ENCODE results near the gene CCPG1. TPM values are rescaled to one million over a fixed set of nuclear protein-coding genes. Genes with fewer than 3 reads are reported as not detected.
A peak's percentile ranks its signal among the peaks of the same experiment; 100 is the strongest.

The CCPG1 gene
- total and polyA plus RNA-seq, 8 donors, result 16.2 to 88.5 (median 68.0) TPM

DNA sequence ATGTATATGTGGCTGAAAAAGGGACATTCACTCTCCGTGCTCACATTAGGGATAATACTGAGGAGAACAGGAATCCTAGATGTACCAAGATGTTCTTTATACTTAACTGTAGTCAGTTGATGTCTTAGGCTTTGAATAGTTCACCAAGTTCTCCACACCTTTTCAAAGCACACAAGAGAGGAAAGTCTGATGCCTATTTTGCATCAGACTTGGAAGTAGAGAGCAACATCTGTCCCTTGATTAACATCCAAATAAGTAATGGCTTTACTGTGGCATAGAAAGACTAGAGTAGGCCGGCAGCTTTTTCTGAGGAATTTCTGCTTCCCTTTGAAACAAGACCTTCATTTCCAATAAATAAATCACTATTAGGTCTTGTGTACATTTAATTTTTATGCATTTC, 55.1 kb downstream of the CCPG1 start:
- Histone ChIP-seq H3K27ac (no peak overlapping the region), H3K4me1 (no peaks in the 10 kb centered on the region), H3K27me3 (no peaks in the 10 kb centered on the region), H3K36me3 (no peaks in the 10 kb centered on the region), H3K4me3 (no peak overlapping the region), H3K9me3 (no peaks in the 10 kb centered on the region)
- WGBS, 2 donors, result 96 to 98% methylated on average over 2 of the region's 2 CpGs
- DNase-seq, result no peak
- TF ChIP-seq, protein P1, sequence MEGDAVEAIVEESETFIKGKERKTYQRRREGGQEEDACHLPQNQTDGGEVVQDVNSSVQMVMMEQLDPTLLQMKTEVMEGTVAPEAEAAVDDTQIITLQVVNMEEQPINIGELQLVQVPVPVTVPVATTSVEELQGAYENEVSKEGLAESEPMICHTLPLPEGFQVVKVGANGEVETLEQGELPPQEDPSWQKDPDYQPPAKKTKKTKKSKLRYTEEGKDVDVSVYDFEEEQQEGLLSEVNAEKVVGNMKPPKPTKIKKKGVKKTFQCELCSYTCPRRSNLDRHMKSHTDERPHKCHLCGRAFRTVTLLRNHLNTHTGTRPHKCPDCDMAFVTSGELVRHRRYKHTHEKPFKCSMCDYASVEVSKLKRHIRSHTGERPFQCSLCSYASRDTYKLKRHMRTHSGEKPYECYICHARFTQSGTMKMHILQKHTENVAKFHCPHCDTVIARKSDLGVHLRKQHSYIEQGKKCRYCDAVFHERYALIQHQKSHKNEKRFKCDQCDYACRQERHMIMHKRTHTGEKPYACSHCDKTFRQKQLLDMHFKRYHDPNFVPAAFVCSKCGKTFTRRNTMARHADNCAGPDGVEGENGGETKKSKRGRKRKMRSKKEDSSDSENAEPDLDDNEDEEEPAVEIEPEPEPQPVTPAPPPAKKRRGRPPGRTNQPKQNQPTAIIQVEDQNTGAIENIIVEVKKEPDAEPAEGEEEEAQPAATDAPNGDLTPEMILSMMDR (IDR thresholded peaks at IDR 0.05), result no peak
- FAIRE-seq, result no peak
- no peak for ATAC-seq
- intact Hi-C loops (cut with DNase I), result no loop called here

DNA sequence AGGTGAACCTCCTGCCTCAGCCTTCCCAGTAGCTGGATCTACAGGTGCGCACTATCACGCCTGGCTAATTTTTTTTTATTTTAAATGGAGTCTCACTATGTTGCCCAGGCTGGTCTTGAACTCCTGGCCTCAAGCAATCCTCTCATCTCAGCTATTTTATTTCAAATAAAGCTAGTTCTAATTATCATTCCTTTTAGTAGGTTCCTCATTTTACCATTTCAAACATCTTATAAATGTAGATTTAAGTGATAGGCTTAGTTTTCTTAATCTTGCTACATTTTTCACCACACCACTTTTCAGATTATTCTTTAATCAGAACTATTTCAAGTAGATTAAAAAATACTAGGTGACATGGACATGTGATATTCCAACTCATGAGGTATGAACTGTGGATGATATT, 58.9 kb downstream of the CCPG1 start:
- intact Hi-C loops (cut with DNase I), result no loop called here
- no peak for DNase-seq
- Histone ChIP-seq H3K36me3 (no peaks in the 10 kb centered on the region), H3K27ac (no peak overlapping the region), H3K9me3 (no peaks in the 10 kb centered on the region), H3K4me1 (no peaks in the 10 kb centered on the region), H3K4me3 (no peak overlapping the region), H3K27me3 (no peaks in the 10 kb centered on the region)
- FAIRE-seq, result no peak
- 94 to 98% methylated on average over 2 of the region's 2 CpGs for WGBS, 2 donors
- TF ChIP-seq, protein P1 (IDR thresholded peaks at IDR 0.05), result no peak
- no peak for ATAC-seq

DNA sequence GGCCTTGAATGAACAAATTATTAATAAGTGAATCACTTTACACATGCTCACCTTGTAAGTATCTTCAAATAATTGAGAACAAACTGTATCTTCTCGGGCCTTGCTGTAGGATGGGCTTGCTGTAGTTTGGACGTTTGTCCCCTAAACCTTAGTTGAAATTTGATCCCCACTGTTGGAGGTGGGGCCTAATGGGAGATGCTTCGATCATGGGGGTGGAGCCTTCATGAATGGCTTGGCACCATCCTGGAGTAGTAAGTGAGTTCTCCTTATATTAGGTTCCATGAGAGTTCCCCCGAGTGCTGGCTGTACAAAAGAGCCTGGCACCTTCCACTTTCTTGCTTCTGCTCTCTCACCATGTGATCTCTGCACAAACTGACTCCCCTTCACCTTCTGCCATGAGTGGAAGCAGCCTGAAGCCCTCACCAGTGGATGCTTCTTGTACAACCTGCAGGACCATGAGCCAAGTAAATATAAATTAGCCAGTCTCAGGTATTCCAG, 59.8 kb downstream of the CCPG1 start:
- WGBS, 2 donors, result 69 to 70% methylated on average over 4 of the region's 4 CpGs
- H3K27ac ChIP-seq, result no peak overlapping the region
- ATAC-seq (no peak), DNase-seq (no peak), FAIRE-seq (no peak)
- H3K4me3 ChIP-seq, result no peak overlapping the region
- H3K36me3 ChIP-seq, result no peaks in the 10 kb centered on the region
- no peaks in the 10 kb centered on the region for H3K4me1 ChIP-seq
- no peaks in the 10 kb centered on the region for H3K27me3 ChIP-seq
- TF ChIP-seq, protein P1 (IDR thresholded peaks at IDR 0.05), result no peak
- H3K9me3 ChIP-seq, result no peaks in the 10 kb centered on the region
- intact Hi-C loops (cut with DNase I), result no loop called here

DNA sequence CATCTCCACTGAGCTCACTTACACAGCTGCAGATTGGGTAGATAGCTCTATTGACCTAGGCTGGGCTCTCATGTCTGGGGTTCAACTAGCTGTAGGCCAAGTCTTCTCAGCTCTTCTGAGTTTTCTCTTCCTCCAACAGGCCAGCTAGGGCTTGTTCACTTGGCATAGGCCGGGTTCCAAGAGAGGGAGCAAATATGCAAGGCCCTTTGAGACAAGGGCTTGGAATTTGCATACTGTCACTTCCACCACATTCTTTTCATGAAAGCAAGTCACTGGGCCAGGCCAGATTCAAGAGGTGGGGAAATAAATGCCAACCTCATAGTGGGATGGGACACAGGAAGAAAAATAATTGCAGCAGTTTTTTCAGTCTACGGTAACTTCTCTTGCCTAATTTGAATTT, 64.0 kb downstream of the CCPG1 start:
- Histone ChIP-seq H3K27ac (no peak overlapping the region), H3K9me3 (no peaks in the 10 kb centered on the region), H3K27me3 (no peaks in the 10 kb centered on the region), H3K4me1 (no peaks in the 10 kb centered on the region), H3K4me3 (no peak overlapping the region), H3K36me3 (no peaks in the 10 kb centered on the region)
- FAIRE-seq (no peak), DNase-seq (no peak), ATAC-seq (peak in 3 of 4 donors; percentile 15 to 34 (median 25))
- WGBS, 2 donors, result 86 to 91% methylated on average over 2 of the region's 2 CpGs
- TF ChIP-seq, protein P1 (IDR thresholded peaks at IDR 0.05), result no peak
- intact Hi-C loops (cut with DNase I), result no loop called here

DNA sequence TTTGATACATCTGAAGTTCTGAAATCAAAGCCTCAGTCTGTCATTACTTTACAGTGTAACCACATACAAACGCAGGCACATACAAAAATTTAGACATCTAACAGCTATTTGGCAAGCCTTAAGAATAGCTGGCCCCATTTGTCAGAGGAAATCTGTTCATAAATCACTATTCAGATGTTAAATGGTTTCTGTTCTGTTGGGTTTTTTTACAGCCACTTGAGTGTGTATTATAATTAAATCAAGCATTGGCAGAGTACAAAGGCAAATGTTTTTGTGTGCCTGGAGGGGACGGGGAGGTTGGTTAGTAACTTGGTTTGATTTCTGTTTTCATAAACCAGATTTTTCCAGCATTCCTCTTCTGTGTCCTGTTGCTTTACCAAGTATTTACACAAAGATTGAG, 65.0 kb downstream of the CCPG1 start:
- ATAC-seq (no peak), FAIRE-seq (no peak), DNase-seq (no peak)
- no peak overlapping the region for H3K4me3 ChIP-seq
- no peak overlapping the region for H3K27ac ChIP-seq
- 57% methylated on average over 2 of the region's 2 CpGs for WGBS, 2 donors
- TF ChIP-seq, protein P1 (IDR thresholded peaks at IDR 0.05), result no peak
- no peaks in the 10 kb centered on the region for H3K4me1 ChIP-seq
- intact Hi-C loops (cut with DNase I), result no loop called here
- H3K36me3 ChIP-seq, result no peaks in the 10 kb centered on the region
- H3K9me3 ChIP-seq, result no peaks in the 10 kb centered on the region
- H3K27me3 ChIP-seq, result no peaks in the 10 kb centered on the region
